Activated gamma-delta T cell treated with anti-CD3 and anti-CD28 coated beads, Interleukin-2, amount 50 U/mL, for 16 hours (primary cell): Measurements from ENCODE around the gene TMEM229B.

Source experiments
- DNase-seq: peaks from one replicate; pipeline ENCODE4 v3.0.0-alpha.2; 2020; ENCODE audit warnings: low read depth

Gene TMEM229B

DNA sequence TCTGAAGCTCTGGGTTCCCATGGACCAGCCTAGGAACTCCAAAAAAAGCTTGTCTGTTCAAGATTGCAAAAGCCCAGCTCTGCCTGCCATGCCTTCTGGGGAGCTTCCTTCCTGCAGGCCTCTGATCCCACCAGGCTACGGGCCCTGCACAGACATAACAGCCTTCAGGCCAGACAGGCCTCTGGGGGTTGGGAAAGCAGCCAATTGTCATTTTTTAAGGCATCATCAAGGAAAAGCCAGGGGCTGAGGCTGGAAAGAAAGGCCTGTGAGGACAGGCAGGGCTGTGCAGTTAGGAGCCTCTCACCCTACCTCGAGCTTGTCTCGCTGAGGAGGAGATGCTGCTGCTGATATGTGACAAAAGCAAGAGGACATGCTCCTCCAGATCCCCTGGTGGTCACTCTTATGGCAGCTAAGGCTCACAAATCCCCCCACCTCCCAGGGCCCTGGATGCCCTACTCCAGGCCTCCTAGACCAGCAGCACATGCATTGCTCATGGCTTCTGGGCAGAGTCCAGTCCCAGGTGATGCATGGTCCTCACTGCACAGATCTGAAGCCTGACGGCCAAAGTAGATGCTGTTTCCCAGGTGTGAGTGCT, 2.9 kb downstream of the TMEM229B start:
- DNase-seq = no peak

DNA sequence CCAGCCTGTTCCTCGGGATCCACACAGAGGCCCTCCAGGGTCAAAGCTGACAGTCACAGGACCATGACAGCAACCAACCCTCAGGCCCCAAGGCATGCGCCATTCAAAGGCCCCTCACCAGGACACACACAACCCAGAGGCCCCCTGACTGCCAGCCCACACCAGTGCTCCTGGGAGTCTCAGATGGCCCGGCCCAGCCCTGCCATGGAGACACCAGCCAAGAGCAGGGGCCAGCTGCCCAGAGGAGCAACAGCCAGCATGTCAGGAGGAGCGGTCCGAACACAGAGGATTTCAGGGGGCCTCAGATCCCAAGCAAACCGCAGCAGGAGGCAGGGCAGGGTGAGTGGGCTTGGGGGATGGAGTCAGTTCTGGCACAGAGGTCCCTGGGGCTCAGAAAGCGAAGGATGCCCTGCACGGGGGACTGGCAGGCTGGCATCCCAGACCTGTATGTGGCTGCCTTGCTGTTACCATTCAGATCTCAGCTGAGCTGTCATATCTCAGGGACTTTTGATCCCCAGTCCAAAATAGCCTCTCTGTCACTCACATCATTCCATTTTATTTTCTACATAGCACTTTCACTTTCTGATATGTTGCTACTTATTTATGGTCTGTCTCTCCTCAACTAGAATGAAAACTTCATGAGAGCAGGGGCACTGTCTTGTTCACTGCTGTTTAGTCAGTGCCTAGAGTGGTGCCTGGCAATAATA, 4.8 kb downstream of the TMEM229B start:
- no peak for DNase-seq

DNA sequence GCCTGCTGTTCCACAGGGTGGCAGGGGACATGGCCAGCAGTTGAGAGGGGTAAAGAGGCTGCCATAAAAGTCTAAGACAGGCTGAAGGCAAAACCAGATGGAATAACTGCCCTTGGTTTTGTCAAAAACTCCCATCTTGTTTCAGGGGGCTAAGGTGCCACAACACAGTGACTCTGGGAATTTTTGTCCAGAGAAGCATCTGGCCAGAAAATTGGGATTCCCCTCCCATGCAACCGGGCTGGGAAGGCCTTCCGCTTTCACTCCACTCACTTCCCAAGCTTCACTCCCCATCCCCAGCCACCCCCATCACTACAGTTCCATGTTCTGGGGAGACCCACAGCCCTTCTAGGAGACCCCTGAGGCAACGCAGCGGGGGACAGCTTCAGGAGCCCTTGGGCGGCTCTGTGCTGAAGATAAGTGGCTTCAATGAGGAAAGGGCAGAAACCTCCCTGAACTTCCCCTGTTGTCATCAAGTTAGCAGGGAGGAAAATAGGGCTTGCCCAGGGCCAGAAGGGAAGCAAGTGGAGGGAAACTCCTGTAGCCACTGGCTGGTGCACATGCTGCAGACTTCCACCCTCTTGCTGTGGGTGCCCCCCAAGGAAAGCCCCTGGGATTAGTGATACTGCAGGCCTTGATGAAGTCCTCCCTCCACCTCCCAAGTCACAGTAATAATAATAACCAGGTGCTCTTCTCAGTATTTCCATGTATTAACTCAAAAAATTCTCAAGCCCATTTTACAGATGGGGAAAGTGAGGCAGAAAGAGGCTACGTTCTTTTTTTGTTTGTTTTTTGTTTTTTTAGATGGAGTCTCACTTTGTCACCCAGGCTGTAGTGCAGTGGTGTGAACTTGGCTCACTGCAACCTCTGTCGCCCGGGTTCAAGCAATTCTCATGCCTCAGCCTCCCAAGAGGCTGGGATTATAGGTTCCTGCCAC, 6.0 kb downstream of the TMEM229B start:
- no peak for DNase-seq

DNA sequence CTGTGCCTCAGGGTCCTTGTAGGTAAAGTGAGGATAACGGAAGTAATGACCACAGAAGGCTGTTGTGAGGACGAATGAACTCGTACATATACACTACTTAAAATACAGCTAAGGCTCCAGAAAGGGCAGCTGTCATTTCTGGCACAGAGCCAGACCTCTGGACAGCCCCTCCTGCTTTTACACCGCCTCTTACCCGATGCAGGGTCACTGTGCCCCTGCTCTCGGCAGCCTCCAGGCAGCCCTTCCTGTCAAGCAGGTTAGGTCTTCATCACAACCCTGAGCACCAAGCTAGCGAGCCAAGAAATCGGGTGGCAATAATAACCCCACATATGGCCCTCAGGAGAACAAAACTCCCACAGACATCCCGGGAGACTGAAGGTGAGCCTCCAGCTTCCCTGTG, 8.5 kb downstream of the TMEM229B start:
- DNase-seq = no peak

DNA sequence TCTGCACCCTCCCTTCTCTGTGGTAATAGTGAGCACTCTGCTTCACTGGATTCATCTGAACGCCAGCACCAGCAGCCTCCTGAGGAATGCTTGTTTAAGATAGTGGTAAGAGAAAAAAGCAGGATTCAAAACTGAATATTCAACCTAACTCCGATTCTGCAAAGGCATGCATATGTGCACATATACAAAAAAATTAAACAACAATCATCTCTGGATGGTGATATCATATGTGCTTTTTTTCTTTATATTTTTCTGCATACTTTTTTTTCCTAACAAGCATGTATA, 9.8 kb downstream of the TMEM229B start:
- no peak for DNase-seq

DNA sequence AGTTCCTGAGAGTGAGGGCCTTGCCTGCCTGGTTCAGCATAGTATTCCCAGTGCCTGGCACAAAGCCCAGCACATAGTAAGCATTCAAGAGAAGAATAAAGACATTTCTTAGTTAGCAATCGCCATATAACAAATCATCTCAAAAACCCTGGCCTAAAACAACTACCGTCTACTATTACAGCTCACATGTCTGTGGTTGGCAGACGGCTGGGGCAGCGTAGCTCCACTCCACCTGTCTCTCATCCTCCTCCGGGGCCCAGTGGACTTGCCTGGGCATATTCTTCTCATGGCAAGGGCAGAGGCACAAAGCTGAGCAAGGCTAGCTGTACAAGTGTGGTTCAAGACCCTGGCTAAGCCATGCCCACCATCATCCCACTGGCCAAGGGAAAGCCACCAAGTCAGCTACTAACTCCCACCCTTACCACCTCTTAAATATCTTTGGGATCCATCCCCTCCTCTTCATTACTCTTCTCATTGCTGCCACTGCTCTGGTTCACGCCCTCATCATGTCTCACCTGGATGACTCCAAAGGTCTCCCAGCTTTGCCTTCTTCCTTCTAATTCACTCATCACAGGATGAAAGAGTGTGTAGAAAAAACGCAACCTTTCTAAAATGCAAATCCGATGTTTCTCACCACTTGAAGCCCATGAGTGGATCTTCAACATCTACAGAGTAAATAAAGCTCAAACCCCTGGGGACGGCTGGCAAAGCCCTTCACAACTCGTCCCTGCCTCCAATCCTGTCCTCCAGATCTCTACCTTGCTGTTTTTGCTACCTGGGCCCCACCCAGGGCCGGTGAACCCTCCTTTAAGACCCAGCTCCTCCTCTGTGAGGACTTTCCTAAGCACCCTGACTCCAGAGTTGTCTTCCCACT, 10.4 kb downstream of the TMEM229B start:
- DNase-seq = no peak

DNA sequence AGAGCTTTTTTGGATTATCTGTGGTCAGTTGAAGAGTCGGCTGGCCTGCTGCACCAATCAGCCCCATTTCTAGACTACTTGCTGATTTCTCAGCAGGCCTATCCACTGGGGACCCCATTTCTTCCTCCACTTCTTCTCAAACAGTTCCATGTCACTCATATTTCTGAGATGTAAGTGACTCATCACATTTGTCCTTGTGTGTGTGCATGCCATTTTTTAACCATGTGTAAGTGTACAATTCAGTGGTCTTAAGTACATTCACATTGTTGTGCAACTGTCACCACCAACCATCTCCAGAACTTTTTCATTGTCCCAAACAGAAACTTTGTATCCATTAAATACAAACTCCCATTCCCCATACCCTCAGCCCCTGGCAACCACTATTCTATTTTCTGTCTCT, 14.2 kb downstream of the TMEM229B start:
- no peak for DNase-seq

DNA sequence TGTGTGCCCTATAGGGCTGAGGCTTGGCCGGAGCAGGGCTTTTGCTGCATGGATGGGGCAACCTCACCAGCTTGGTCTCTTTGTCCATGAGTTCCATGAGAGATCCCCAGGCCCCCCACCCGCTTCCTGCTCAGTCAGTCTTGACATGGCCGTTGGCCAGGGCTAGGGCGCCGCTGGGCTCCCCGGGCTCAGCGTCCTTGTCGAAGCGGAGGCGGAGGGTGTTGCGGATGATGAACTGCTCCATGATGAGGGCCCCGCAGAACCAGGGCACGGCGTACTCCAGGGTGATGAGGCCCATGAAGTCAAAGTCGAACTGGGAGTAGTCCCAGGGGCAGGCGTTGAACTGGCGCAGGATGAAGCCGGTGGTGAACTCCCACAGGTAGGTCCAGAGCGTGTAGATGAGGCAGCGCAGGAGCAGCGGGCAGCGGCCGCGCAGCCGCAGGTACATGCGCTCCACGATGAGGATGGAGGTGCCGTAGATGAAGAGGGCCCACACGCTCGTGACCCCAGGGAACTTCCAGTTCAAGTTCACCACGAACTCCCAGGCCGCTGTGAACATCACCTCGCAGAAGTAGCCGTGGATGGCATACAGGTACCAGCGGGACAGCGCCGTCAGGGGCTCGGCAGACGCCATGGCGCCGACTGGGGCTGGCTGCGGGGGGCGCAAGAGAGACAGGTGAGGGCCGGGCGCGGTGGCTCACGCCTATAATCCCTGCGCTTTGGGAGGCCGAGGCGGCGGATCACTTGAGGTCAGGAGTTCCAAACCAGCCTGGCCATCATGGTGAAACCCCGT, 15.0 kb downstream of the TMEM229B start:
- no peak for DNase-seq

DNA sequence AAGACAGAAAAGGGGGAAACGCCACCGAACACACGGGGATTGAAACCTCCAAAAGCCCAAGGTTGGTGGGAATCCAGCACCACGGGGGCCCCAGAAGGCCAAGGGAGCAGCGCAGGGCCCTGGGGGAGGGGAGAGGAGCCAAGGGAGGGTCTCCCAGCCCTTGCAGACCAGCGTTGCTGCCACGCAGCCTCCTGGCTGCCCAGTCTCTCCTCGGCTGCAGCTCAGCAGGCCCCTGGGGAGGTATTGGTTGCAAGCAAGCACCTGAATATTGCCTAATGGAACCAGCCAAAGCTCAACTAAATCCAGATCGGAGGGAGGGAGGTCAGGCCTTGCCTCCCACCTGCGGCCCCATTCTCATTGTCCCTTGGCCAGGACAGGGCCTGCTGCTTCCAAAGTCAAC, 15.8 kb downstream of the TMEM229B start:
- DNase-seq = no peak

DNA sequence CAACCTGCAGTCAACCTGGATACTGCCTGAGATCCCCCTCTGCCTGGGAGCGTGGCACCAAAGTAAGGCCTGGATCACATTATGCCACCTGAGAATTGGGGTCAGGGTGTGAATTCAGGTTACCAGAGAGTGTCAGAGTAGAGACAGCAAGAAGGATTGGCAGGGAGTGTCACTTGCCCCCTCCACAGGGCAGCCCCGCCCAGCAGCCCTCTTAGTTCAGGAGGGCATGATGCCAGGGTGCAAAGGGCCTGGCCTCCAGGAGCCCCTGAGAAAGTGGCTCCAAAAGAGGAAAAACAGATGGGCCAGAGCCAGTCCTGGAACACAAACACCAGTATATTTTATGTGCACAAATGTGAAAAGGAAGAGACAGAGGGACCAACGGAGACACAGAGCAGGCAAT, 18.6 kb downstream of the TMEM229B start:
- no peak for DNase-seq

DNA sequence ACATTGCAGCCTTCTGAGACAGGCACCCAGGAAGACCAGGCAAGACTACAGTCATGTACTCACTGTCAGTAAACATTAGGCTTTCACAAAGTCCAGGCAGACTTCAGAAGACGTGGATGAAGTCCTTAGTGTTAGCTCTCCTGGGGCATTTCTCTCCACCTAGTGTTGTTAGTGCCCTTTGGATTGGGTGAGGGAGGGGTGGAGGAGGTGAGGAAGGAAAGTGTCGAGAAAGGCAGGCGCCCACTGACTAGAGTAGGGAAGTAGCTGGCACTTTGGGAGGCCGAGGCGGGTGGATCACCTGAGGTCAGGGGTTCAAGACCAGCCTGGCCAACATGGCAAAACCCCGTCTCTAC, 20.2 kb downstream of the TMEM229B start:
- DNase-seq = no peak

DNA sequence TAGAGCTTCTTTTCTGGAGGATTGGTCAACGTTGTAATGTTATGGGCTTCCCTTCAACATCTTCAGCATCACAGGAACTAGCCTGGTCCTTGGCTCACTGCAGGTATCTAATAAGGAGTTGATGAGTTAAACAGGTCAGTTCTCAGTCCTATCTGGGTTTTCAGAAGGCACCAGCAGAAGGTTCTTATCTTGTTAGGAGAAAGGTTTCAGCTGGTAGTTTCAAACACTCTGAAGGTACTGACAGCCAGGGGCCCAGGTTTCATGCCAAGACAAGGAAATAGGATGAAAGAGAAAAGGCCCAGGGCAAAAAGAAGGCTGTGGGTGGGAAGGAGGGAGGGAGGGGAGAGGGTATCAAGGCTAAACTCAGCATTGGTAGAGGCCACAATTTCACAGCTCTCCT, 21.4 kb downstream of the TMEM229B start:
- no peak for DNase-seq

DNA sequence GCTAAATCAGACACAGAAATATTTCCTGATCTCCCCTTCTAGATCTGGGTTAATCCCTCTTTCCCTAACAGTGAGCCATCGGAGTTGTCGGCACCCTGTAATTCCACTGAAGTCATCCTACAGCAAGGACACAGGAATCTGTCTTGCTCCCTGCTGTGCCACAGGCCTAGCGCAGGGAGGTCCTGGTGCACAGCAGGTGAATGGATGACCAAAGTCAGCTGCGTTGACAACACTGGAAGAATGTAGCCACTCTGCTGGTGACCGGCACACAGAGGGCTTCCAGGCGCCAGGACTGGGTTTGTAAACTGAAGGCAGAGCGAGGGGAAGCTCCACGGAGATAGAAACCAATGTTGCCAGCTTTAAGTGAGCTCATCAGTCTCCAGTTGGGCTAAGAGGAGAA, 23.6 kb downstream of the TMEM229B start:
- no peak for DNase-seq

DNA sequence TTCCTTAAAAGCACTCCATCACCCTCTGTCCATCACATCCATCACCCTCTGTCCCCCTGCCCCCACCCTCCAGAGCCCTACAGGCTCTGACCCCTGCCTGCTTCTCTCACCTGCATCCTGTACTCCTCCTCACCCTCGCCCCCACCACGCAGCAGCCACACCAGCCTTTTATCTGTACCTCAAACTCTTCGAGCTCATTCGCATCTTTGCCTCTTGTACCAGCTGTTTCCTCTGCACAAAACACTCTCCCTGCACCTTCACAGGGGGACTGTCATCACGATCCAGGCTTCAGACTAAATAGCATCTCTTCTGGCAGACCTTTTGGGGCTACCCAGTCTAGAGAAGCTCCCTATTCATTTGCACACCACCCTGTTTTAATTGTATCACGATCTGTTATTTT, 24.1 kb downstream of the TMEM229B start:
- DNase-seq = no peak

DNA sequence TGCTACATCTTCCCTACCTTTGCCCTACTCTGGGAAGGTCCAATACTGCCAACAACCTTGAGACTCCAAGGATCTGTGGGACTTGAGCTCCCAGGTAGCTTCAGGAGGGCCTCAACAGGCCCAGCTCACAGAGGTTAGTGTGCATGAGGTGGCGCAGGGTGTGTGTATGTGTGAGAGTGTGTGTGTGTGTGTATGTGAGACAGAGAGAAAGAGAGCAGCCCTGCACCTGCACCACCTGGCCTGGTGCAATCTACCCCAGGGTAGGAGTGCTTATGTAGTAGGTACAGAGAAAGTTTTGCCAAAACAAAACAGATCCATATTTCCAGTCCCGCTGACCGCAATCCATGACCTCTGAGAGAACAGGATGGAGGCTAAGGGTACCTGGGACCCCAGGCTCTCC, 24.6 kb downstream of the TMEM229B start:
- no peak for DNase-seq

DNA sequence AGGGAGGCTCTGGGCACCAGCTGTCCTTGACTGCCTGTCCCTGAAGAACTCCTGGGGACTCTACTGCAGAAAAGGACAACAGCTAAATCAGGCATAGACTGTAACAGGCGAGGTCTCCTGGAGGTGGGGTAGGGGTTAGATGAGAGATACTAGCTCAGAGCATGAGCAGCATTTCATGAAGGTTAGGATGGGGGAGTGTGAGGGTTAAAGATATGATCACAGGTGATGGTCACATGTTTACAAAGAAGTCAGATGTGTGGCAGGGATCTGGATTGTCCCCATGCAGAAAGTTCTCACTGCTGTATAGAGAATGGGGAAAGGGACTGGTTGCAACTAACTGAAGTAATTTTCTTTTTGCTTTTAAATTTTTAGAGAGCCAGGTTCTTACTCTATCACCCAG, 26.5 kb downstream of the TMEM229B start:
- no peak for DNase-seq

DNA sequence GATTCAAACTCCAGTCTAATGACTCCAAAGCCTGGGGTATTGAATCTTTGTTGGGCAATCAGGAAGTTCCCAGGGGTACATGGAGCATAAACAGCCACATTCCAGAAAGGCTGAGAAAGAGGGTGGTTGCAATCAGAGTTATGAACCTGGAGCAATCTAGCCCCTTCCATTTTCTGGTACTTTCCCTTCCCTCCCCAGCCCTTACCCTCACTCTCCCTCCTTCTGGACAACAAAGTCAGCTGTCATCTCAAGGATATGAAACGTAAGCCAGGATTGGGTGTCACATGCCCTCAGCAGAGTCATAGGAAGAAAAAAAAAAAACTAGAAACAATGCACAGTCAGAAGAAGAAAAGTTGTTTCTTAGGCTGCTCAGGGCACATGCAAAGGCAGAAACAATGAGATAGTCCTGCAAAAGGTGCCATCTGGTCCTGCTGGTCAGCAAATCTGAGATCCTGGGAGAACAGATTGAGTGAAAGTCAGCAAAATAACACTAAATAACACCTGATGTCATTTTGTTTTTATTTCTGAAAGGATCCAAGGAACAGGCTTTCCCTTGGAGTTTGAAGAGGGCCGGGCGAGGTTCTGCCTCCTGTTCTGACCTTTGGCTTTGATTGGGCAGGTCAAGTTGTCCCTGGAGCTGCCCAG, 27.1 kb downstream of the TMEM229B start:
- DNase-seq = no peak

DNA sequence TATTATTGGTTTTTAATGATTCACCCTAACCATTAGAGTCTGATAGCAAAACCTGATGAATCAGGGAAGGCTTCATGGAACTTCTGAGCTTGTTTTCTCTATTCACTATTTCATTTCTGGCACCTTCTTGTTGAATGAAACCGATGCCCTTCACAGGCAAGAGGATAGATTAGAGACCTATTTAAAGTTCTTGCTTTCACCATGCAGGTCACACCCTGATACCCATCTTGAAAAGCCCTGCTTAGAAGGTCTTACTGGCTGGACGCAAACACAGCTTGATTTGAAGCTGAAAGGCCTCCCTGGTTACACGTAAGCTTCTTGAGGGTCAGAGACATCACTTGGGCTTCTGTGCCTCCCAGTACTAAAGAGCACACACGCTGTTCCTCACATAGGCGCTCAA, 29.2 kb downstream of the TMEM229B start:
- no peak for DNase-seq

DNA sequence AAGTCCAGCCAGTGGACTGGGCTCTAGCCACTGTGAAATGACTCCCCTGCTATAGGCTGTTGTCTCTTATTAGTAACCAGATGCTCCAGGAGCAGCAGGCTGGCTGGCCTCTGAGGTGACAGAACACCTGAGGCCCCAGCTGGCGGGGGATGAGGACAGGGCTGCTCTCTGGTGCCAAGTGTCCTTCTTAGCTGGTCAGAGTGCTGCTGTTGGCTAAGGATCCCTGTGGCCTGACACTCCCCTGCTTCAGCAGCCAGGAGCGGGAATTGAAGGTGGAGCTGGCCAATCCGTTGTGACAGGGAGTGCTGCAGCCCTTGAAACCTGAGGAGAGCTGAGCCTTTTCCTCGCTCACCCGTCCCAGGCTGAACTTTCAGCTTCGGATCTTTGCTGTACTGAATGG, 30.7 kb downstream of the TMEM229B start:
- no peak for DNase-seq

DNA sequence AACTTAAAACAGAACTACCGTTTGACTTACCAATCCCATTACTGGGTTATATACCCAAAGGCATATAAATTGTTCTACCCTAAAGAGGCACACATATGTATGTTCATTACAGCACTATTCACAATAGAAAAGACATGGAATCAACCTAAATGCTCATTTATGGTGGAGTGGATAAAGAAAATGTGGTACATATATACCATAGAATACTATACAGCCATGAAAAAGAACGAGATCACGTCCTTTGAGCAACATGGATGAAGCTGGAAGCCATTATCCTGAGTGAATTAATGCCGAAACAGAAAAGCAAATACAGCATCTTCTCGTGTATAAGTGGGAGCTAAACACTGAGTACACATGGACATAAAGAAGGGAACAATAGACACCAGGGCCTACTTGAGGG, 31.8 kb downstream of the TMEM229B start:
- DNase-seq = no peak
